ENCODE data around the gene RIF1.

RIF1 gene

DNA sequence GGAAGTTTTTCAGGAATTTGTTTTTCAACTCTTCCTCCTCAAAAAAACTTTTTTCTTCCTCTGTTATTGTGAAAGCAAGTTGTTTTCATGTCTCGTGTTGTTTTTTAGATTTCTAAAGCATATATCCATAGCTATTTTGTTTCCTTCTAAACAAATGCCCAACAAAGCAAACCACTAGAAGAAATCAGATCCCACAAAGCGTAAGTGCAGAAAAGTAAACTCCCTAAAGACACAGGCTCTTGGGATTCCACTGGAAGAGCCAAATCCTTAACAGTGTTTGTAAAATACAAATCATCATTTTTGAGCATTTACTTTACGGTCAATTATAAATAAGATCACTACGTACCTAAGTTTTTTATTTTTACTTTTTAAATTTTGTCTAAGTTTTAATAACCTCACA lies 21.7 kb upstream of the RIF1 start:
- Histone ChIP-seq H3K4me2 (ENCODE audit: low read length) (no peak overlapping the region), H3K27me3 (ENCODE audit: control insufficient read depth, low read length) (no peaks in the 10 kb centered on the region), H3K36me3 (ENCODE audit: control insufficient read depth, low read length) (no peaks in the 10 kb centered on the region), H3K9me2 (replicated peaks; ENCODE audit: control insufficient read depth, low read length) (no peaks in the 10 kb centered on the region), H4K20me1 (ENCODE audit: control insufficient read depth, insufficient read depth, low read depth, low read length) (no peaks in the 10 kb centered on the region), H3K4me3 (ENCODE audit: low read length) (no peak overlapping the region), H3F3A (ENCODE audit: control insufficient read depth, insufficient read depth) (no peaks in the 10 kb centered on the region), H3K9me3 (ENCODE audit: control insufficient read depth, insufficient read depth, low read length) (no peaks in the 10 kb centered on the region), H3K27ac (ENCODE audit: low read depth, low read length) (no peak overlapping the region), H3K4me1 (ENCODE audit: control insufficient read depth, low read length) (no peaks in the 10 kb centered on the region), H3K79me2 (ENCODE audit: control insufficient read depth, low read length) (no peaks in the 10 kb centered on the region)
- TF ChIP-seq, protein P1, sequence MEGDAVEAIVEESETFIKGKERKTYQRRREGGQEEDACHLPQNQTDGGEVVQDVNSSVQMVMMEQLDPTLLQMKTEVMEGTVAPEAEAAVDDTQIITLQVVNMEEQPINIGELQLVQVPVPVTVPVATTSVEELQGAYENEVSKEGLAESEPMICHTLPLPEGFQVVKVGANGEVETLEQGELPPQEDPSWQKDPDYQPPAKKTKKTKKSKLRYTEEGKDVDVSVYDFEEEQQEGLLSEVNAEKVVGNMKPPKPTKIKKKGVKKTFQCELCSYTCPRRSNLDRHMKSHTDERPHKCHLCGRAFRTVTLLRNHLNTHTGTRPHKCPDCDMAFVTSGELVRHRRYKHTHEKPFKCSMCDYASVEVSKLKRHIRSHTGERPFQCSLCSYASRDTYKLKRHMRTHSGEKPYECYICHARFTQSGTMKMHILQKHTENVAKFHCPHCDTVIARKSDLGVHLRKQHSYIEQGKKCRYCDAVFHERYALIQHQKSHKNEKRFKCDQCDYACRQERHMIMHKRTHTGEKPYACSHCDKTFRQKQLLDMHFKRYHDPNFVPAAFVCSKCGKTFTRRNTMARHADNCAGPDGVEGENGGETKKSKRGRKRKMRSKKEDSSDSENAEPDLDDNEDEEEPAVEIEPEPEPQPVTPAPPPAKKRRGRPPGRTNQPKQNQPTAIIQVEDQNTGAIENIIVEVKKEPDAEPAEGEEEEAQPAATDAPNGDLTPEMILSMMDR (IDR thresholded peaks at IDR 0.05; ENCODE audit: low read depth, low read length, poor library complexity, severe bottlenecking) = no peak
- no peak for TF ChIP-seq EZH2phosphoT487 (IDR thresholded peaks at IDR 0.05; ENCODE audit: borderline replicate concordance, low read length)

DNA sequence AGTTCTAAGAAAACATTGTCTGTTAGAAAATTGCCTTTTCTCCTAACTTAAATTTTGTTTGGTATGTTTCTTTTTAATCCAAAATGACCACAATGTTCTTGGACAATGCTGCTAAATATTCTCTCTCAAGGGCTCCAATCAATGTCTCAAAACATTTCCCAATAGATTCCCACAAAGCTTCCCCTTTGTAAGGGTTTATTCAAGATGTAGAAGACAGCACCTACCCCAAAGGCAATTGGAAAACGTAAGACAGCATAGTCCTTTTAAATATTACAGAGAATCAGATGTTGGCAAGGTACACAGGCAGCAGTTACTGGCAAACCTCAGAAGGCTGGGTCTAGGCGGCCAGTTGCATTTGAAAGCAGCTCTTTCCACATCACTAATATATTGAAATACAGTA lies 18.3 kb upstream of the RIF1 start:
- Histone ChIP-seq H3K27ac (ENCODE audit: low read depth, low read length) (no peak overlapping the region), H3K4me2 (ENCODE audit: low read length) (no peak overlapping the region), H3F3A (ENCODE audit: control insufficient read depth, insufficient read depth) (no peaks in the 10 kb centered on the region), H3K79me2 (ENCODE audit: control insufficient read depth, low read length) (no peaks in the 10 kb centered on the region), H4K20me1 (ENCODE audit: control insufficient read depth, insufficient read depth, low read depth, low read length) (no peaks in the 10 kb centered on the region), H3K36me3 (ENCODE audit: control insufficient read depth, low read length) (no peaks in the 10 kb centered on the region), H3K4me1 (ENCODE audit: control insufficient read depth, low read length) (peaks cover 4% of the 10 kb centered on the region; the same call in 1 of the 2 replicates), H3K9me2 (replicated peaks; ENCODE audit: control insufficient read depth, low read length) (no peaks in the 10 kb centered on the region), H3K27me3 (ENCODE audit: control insufficient read depth, low read length) (no peaks in the 10 kb centered on the region), H3K4me3 (ENCODE audit: low read length) (no peak overlapping the region), H3K9me3 (ENCODE audit: control insufficient read depth, insufficient read depth, low read length) (no peaks in the 10 kb centered on the region)
- no peak for TF ChIP-seq EZH2phosphoT487 (IDR thresholded peaks at IDR 0.05; ENCODE audit: borderline replicate concordance, low read length)
- TF ChIP-seq, protein P1 (IDR thresholded peaks at IDR 0.05; ENCODE audit: low read depth, low read length, poor library complexity, severe bottlenecking) = no peak

DNA sequence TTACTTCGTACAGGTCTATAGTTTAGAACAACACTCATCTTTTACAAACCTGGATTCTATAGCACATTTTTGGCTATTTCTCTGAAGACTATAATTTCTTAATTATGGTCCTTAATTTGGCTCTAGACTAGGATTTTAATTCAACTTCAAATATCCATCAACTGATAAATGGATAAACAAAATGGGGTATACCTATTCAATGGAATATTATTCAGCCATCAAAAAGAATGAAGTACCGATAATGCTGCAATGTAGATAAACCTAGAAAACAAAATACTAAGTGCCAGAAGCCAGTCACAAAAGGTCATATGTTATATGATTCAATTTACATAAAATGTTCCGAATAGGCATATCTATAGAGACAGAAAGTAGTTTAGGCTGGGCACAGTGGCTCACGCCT lies 15.2 kb upstream of the RIF1 start:
- TF ChIP-seq, protein P1 (IDR thresholded peaks at IDR 0.05; ENCODE audit: low read depth, low read length, poor library complexity, severe bottlenecking) = no peak
- TF ChIP-seq EZH2phosphoT487 (IDR thresholded peaks at IDR 0.05; ENCODE audit: borderline replicate concordance, low read length) = no peak
- no peaks in the 10 kb centered on the region for H3K9me3 ChIP-seq (ENCODE audit: control insufficient read depth, insufficient read depth, low read length)
- H3F3A ChIP-seq (ENCODE audit: control insufficient read depth, insufficient read depth) = no peaks in the 10 kb centered on the region
- H3K9me2 ChIP-seq (replicated peaks; ENCODE audit: control insufficient read depth, low read length) = no peaks in the 10 kb centered on the region
- no peak overlapping the region for H3K27ac ChIP-seq (ENCODE audit: low read depth, low read length)
- no peaks in the 10 kb centered on the region for H3K27me3 ChIP-seq (ENCODE audit: control insufficient read depth, low read length)
- peaks cover 4% of the 10 kb centered on the region; the same call in 1 of the 2 replicates for H3K4me1 ChIP-seq (ENCODE audit: control insufficient read depth, low read length)
- H3K4me2 ChIP-seq (ENCODE audit: low read length) = no peak overlapping the region
- no peaks in the 10 kb centered on the region for H3K36me3 ChIP-seq (ENCODE audit: control insufficient read depth, low read length)
- no peak overlapping the region for H3K4me3 ChIP-seq (ENCODE audit: low read length)
- H3K79me2 ChIP-seq (ENCODE audit: control insufficient read depth, low read length) = no peaks in the 10 kb centered on the region
- no peaks in the 10 kb centered on the region for H4K20me1 ChIP-seq (ENCODE audit: control insufficient read depth, insufficient read depth, low read depth, low read length)
